Loucy (cell line): ENCODE data around the gene KLK10.

Source experiments
- EZH2phosphoT487 ChIP-seq: fragments of 200-600 bp; IDR thresholded peaks from 2 replicates; pipeline ENCODE4 v1.6.1; 2018; ENCODE audit warnings: antibody characterized with exemption, mild to moderate bottlenecking, moderate library complexity, borderline replicate concordance
- TF ChIP-seq, protein P1 (sequence below): fragments of 200-600 bp; sonication (generic); conservative IDR thresholded peaks from 2 replicates; pipeline ENCODE4 v1.5.1; 2014; ENCODE audit warnings: mild to moderate bottlenecking, antibody characterized with exemption, low read length

- TF ChIP-seq, protein P1, sequence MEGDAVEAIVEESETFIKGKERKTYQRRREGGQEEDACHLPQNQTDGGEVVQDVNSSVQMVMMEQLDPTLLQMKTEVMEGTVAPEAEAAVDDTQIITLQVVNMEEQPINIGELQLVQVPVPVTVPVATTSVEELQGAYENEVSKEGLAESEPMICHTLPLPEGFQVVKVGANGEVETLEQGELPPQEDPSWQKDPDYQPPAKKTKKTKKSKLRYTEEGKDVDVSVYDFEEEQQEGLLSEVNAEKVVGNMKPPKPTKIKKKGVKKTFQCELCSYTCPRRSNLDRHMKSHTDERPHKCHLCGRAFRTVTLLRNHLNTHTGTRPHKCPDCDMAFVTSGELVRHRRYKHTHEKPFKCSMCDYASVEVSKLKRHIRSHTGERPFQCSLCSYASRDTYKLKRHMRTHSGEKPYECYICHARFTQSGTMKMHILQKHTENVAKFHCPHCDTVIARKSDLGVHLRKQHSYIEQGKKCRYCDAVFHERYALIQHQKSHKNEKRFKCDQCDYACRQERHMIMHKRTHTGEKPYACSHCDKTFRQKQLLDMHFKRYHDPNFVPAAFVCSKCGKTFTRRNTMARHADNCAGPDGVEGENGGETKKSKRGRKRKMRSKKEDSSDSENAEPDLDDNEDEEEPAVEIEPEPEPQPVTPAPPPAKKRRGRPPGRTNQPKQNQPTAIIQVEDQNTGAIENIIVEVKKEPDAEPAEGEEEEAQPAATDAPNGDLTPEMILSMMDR, result no peak
- no peak for TF ChIP-seq EZH2phosphoT487
Measured at GRCh38 chr19:51064534-51065220, 45.2 kb upstream of the KLK10 start, which contains the start of gene KLK13.
